DOHH2 (cell line): ENCODE data around the gene RB1.

ENCODE experiments used
- CTCF ChIP-seq: fragments of 200-600 bp; sonication (generic); IDR thresholded peaks from one replicate; pipeline ENCODE4 v1.5.1; 2014; ENCODE audit warnings: antibody characterized with exemption, mild to moderate bottlenecking, low read depth, low read length; ENCODE audit not compliant: poor library complexity, severe bottlenecking
- EZH2phosphoT487 ChIP-seq: fragments of 200-600 bp; sonication (generic); IDR thresholded peaks from 2 replicates; pipeline ENCODE4 v1.6.1; 2017; ENCODE audit warnings: borderline replicate concordance, mild to moderate bottlenecking, antibody characterized with exemption, low read length, moderate library complexity, mixed read lengths

GRCh38 chr13:48318821-48319511 lies 15.4 kb downstream of the RB1 start:
- TF ChIP-seq CTCF: no peak
- no peak for TF ChIP-seq EZH2phosphoT487
